Measurements from ENCODE around the gene MYO1B.

Gene MYO1B

GRCh38 chr2:191384829-191385228 is 139.6 kb downstream of the MYO1B start:
- H3K79me2 ChIP-seq (ENCODE audit: insufficient read depth, low read length) = no peaks in the 10 kb centered on the region
- no peaks in the 10 kb centered on the region for H3K9me3 ChIP-seq (ENCODE audit: insufficient read depth, low read depth, low read length)
- no peak overlapping the region for H2AFZ ChIP-seq (ENCODE audit: low read length)
- no peaks in the 10 kb centered on the region for H3F3A ChIP-seq (ENCODE audit: low read depth)
- no peaks in the 10 kb centered on the region for H3K27me3 ChIP-seq (ENCODE audit: insufficient read depth, low read length, poor library complexity, severe bottlenecking)
- H3K4me3 ChIP-seq (ENCODE audit: low read length, poor library complexity, severe bottlenecking) = no peak overlapping the region
- H3K9ac ChIP-seq (ENCODE audit: low read depth, low read length, poor library complexity, severe bottlenecking) = no peak overlapping the region
- H3K4me1 ChIP-seq (ENCODE audit: insufficient read depth, low read length, poor library complexity, severe bottlenecking) = no peaks in the 10 kb centered on the region
- H3K4me2 ChIP-seq (ENCODE audit: low read depth, low read length, poor library complexity, severe bottlenecking) = no peak overlapping the region
- TF ChIP-seq EZH2phosphoT487 (IDR thresholded peaks at IDR 0.05; ENCODE audit: borderline replicate concordance) = no peak
- TF ChIP-seq CTCF (conservative IDR thresholded peaks at IDR 0.05; ENCODE audit: low read length) = no peak
- H4K20me1 ChIP-seq (ENCODE audit: insufficient read depth, low read length, poor library complexity, severe bottlenecking) = no peaks in the 10 kb centered on the region
- H3K9me2 ChIP-seq (replicated peaks; ENCODE audit: low read depth, low read length) = no peaks in the 10 kb centered on the region
- peaks cover 64% of the 10 kb centered on the region; the same call in 1 of the 2 replicates for H3K36me3 ChIP-seq (ENCODE audit: insufficient read depth, low read length)

GRCh38 chr2:191385416-191386160 is 140.4 kb downstream of the MYO1B start:
- Histone ChIP-seq H3K27me3 (ENCODE audit: insufficient read depth, low read length, poor library complexity, severe bottlenecking) (no peaks in the 10 kb centered on the region), H3K9me3 (ENCODE audit: insufficient read depth, low read depth, low read length) (no peaks in the 10 kb centered on the region), H3F3A (ENCODE audit: low read depth) (no peaks in the 10 kb centered on the region), H2AFZ (ENCODE audit: low read length) (no peak overlapping the region), H3K4me3 (ENCODE audit: low read length, poor library complexity, severe bottlenecking) (no peak overlapping the region), H3K79me2 (ENCODE audit: insufficient read depth, low read length) (no peaks in the 10 kb centered on the region), H3K9ac (ENCODE audit: low read depth, low read length, poor library complexity, severe bottlenecking) (no peak overlapping the region), H3K36me3 (ENCODE audit: insufficient read depth, low read length) (peaks cover 71% of the 10 kb centered on the region; the same call in 1 of the 2 replicates), H3K4me1 (ENCODE audit: insufficient read depth, low read length, poor library complexity, severe bottlenecking) (no peaks in the 10 kb centered on the region), H3K9me2 (replicated peaks; ENCODE audit: low read depth, low read length) (no peaks in the 10 kb centered on the region), H3K4me2 (ENCODE audit: low read depth, low read length, poor library complexity, severe bottlenecking) (no peak overlapping the region), H4K20me1 (ENCODE audit: insufficient read depth, low read length, poor library complexity, severe bottlenecking) (no peaks in the 10 kb centered on the region)
- no peak for TF ChIP-seq EZH2phosphoT487 (IDR thresholded peaks at IDR 0.05; ENCODE audit: borderline replicate concordance)

- Histone ChIP-seq H3K27me3 (ENCODE audit: insufficient read depth, low read length, poor library complexity, severe bottlenecking) (no peaks in the 10 kb centered on the region), H3K4me2 (ENCODE audit: low read depth, low read length, poor library complexity, severe bottlenecking) (no peak overlapping the region), H3K36me3 (ENCODE audit: insufficient read depth, low read length) (peaks cover 82% of the 10 kb centered on the region; the same call in 1 of the 2 replicates), H3K9me2 (replicated peaks; ENCODE audit: low read depth, low read length) (no peaks in the 10 kb centered on the region), H3F3A (ENCODE audit: low read depth) (no peaks in the 10 kb centered on the region), H3K9me3 (ENCODE audit: insufficient read depth, low read depth, low read length) (no peaks in the 10 kb centered on the region), H3K79me2 (ENCODE audit: insufficient read depth, low read length) (no peaks in the 10 kb centered on the region), H4K20me1 (ENCODE audit: insufficient read depth, low read length, poor library complexity, severe bottlenecking) (no peaks in the 10 kb centered on the region), H3K9ac (ENCODE audit: low read depth, low read length, poor library complexity, severe bottlenecking) (no peak overlapping the region), H3K4me3 (ENCODE audit: low read length, poor library complexity, severe bottlenecking) (no peak overlapping the region), H2AFZ (ENCODE audit: low read length) (no peak overlapping the region), H3K4me1 (ENCODE audit: insufficient read depth, low read length, poor library complexity, severe bottlenecking) (no peaks in the 10 kb centered on the region)
- TF ChIP-seq CTCF (conservative IDR thresholded peaks at IDR 0.05; ENCODE audit: low read length) = no peak
- no peak for TF ChIP-seq EZH2phosphoT487 (IDR thresholded peaks at IDR 0.05; ENCODE audit: borderline replicate concordance)
Measured at GRCh38 chr2:191386938-191387536, 141.8 kb downstream of the MYO1B start.

Data from Loucy (cell line).